Liver (tissue), 3 donors: ENCODE data around the gene TULP3.
"Not testable (repeated sequence)": the region's sequence is repeated elsewhere in the genome, so short reads cannot be mapped to it uniquely, and the experiment has no call there.

ENCODE experiments used
- ATF3 ChIP-seq: IDR thresholded peaks from 2 replicates; pipeline ENCODE4 v1.6.1; 2016; ENCODE audit warnings: antibody characterized with exemption
- CTCF ChIP-seq: fragments of 150-350 bp; IDR thresholded peaks from 2 replicates; pipeline ENCODE4 v1.5.1; 2017; ENCODE audit warnings: improper control_type of control experiment, low read depth, low read length; ENCODE audit not compliant: missing input control
- EGR1 ChIP-seq, 2 donors: IDR thresholded peaks; 2 replicates each; pipeline ENCODE4 v1.6.1; 2016 to 2018; ENCODE audit warnings: antibody characterized with exemption in 2 of 2, low read depth in 2 of 2
- FOXA1 ChIP-seq: IDR thresholded peaks from 2 replicates; pipeline ENCODE4 v1.6.1; 2016; ENCODE audit warnings: antibody characterized with exemption
- JUND ChIP-seq, 2 donors: IDR thresholded peaks; 2 replicates each; pipeline ENCODE4 v1.6.1; 2016; ENCODE audit warnings: antibody characterized with exemption in 2 of 2
- MAX ChIP-seq: IDR thresholded peaks from 2 replicates; pipeline ENCODE4 v1.6.1; 2016; ENCODE audit warnings: antibody characterized with exemption
- RAD21 ChIP-seq, 2 donors: IDR thresholded peaks; 2 replicates each; pipeline ENCODE4 v1.6.1; 2016; ENCODE audit warnings: antibody characterized with exemption in 2 of 2, mild to moderate bottlenecking in 2 of 2
- REST ChIP-seq: IDR thresholded peaks from 2 replicates; pipeline ENCODE4 v1.6.1; 2016; ENCODE audit warnings: antibody characterized with exemption, mild to moderate bottlenecking
- RXRA ChIP-seq, 2 donors: IDR thresholded peaks; 2 replicates each; pipeline ENCODE4 v1.6.1; 2017 to 2018; ENCODE audit warnings: antibody characterized with exemption in 2 of 2, mild to moderate bottlenecking in 1 of 2
- TAF1 ChIP-seq: conservative IDR thresholded peaks from 2 replicates; pipeline ENCODE4 v1.6.1; 2016; ENCODE audit warnings: antibody characterized with exemption, mild to moderate bottlenecking
- ZBTB33 ChIP-seq: IDR thresholded peaks from 2 replicates; pipeline ENCODE4 v1.6.1; 2016; ENCODE audit warnings: antibody characterized with exemption
- donor health status: healthy.
- donor health status: healthy.

GRCh38 chr12:2863402-2863801 lies 27.3 kb upstream of the TULP3 start:
- not testable (repeated sequence) for TF ChIP-seq JUND (IDR thresholded peaks at IDR 0.05); CTCF; RAD21 (IDR thresholded peaks at IDR 0.05); REST; ATF3; MAX; EGR1 (IDR thresholded peaks at IDR 0.05; ENCODE audit: low read depth in 2 of 2); ZBTB33; TAF1; FOXA1; RXRA (IDR thresholded peaks at IDR 0.05)
